NCI-H1105 treated with DMSO at 0.1 percent for 48 hours (cell line): Measurements from ENCODE around the gene MVP.
A peak's percentile ranks its signal among the peaks of the same experiment; 100 is the strongest.
"Not testable (repeated sequence)": the region's sequence is repeated elsewhere in the genome, so short reads cannot be mapped to it uniquely, and the experiment has no call there.

Experiments
- DNase-seq: peaks from one replicate; lab custom pipeline; 2025; lab: John Stamatoyannopoulos, UW

Gene MVP

GRCh38 chr16:29815793-29816693 is 4.2 kb upstream of the MVP start, which contains the start of gene PAGR1:
Gene PAGR1 (plus strand): TSS chr16:29816152. CDS start chr16:29816526, 374 bp downstream.
- DNase-seq: peak; percentile 99

- peak; percentile 30 for DNase-seq
Measured at GRCh38 chr16:29816694-29817441, 3.4 kb upstream of the MVP start.

DNA sequence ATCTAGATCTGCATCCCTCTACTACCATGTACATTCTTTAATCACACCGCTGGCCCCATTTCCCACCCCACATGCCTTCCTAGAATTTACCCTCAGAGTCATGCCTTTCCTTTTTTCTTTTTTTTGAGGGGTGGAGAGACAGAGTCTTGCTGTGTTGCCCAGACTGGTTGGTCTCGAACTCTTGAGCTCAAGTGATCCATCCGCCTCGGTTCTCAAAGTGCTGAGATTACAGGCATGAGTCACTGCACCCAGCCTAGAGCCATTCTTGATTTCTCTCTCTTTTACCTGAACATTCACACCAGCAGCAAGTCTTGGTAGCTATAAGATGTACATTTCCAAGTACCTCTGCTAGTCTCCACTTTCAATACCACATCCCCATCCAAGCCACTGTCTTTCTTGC is 2.2 kb upstream of the MVP start:
- DNase-seq: no peak

DNA sequence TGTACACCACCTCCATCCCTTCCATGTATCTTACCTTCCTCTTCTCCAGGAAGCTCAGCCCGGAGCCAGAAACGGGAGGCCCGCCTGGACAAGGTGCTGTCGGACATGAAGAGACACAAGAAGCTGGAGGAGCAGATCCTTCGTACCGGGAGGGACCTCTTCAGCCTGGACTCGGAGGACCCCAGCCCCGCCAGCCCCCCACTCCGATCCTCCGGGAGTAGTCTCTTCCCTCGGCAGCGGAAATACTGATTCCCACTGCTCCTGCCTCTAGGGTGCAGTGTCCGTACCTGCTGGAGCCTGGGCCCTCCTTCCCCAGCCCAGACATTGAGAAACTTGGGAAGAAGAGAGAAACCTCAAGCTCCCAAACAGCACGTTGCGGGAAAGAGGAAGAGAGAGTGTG is 756 bp upstream of the MVP start:
- DNase-seq: no peak

DNA sequence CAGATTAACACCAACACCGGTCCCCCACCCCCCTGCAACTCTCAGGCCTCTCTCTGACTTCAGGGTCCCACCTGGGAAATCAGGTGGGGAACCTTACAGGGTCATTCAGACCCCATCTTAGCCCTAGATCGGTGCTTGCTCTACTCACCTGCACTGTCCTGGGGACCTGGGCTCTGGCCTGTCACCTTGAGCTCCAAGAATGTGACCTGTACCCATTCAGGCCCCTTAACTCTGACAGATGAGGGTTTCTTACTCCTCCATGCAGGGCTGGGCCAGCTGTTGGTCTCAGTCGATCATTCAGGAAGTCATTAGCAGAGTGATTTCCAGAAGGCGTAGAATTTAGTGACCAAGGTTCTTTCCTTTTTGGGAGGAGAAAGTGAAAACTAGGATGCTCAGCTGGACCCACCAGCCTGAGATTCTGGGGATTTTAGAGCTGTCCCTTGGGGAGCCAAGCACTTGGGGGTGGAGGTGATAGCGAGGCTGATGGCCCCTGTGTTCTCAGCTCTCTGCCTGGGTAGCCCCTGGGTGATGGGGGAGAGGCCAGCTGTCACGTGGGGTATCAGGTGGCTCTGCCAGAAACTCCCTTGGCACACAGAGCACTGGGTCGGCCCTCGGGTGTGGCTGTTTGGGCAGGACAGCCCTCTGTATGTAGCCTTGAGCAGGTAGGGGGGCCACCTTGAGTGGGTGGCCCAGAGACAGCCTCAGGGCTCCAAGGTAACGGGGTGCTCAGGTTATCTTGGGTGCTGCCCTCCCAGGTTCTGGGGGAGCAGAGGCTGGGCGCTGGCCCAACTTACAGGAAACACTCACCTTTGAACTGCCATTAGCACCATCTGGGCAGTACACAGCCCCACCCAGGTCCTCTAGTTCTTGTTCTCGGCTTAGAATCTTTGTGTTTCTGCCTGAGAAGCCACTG is 724 bp downstream of the MVP start:
- no peak for DNase-seq

DNA sequence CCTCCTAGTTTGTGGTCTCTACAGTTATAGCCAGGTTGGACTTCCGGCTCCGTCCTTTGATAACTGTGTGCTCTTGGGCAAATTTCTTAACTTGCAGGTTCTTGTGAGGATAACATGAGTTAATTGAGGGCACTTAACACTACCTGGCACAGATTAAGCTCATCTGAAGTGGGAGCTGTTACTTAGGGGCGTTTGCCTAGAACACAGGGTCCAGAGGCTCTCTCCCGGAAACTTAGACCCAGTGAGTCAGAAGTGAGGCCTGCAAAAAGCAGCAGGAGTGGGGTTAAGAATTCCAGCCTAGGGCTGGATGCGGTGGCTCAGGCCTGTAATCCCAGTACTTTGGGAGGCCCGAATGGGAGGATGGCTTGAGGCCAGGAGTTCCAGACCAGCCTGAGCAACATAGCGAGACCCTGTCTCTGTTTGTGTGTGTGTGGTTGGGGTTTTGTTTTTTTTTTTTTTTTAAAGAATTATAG is 1.4 kb downstream of the MVP start:
- DNase-seq: no peak

- DNase-seq: no peak
Measured at GRCh38 chr16:29824589-29825144, 4.4 kb downstream of the MVP start.

- DNase-seq: no peak
Measured at GRCh38 chr16:29825145-29826044, 5.1 kb downstream of the MVP start.

DNA sequence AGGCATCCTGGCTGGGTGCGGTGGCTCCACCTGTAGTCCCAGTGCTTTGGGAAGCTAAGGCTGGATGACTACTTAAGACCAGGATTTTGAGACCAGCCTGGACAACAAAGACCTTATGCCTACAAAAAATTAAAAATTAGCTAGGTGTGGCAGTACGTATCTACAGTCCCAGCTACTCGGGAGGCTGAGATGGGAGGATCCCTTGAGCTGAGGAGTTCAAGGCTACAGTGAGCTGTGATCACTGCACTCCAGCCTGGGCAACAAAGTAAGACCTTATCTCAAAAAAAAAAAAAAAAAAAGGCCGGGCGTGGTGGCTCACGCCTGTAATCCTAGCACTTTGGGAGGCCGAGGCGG is 6.1 kb downstream of the MVP start:
- DNase-seq: no peak

- no peak for DNase-seq
Measured at GRCh38 chr16:29830774-29831173, 10.5 kb downstream of the MVP start.

- no peak for DNase-seq
Measured at GRCh38 chr16:29831490-29831889, 11.2 kb downstream of the MVP start.

GRCh38 chr16:29833219-29833618 is 13.0 kb downstream of the MVP start:
- DNase-seq: not testable (repeated sequence)

DNA sequence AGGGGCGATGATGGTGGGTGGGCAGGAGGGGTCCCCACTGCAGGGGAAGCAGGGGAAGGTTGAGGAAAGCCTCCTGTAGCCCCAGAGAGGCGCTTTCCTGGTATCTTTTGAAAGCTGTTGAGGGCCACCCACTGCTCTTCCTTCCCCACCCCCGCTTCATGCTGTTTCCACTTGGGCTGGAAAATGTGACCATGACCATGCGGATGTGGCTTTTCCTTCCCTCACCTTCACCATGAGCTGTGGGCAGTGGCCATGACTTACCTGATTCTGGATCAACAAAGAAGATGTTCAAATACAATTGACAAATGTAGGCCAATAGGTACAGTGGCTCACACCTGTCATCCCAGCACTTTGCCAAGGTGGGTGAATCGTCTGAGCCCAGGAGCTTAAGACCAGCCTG is 13.8 kb downstream of the MVP start:
- DNase-seq: no peak

DNA sequence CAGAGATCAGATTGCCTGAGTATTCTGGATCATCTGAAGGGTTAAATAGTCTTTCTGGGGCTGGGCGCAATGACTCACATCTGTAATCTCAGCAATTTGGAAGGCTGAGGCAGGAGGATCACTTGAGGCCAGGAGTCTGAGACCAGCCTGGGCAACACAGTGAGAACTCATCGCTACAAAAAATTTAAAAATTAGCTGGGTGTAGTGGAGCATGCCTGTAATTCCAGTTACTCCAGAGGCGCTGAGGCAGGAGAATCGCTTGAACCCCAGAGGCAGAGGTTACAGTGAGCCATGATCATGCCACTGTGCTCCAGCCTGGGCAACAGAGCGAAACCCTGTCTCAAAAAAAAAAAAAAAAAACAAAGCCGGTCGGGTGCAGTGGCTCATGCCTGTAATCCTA is 15.7 kb downstream of the MVP start:
- DNase-seq: no peak

- DNase-seq: no peak
Measured at GRCh38 chr16:29836623-29837022, 16.4 kb downstream of the MVP start.

- no peak for DNase-seq
Measured at GRCh38 chr16:29837841-29838240, 17.6 kb downstream of the MVP start.

DNA sequence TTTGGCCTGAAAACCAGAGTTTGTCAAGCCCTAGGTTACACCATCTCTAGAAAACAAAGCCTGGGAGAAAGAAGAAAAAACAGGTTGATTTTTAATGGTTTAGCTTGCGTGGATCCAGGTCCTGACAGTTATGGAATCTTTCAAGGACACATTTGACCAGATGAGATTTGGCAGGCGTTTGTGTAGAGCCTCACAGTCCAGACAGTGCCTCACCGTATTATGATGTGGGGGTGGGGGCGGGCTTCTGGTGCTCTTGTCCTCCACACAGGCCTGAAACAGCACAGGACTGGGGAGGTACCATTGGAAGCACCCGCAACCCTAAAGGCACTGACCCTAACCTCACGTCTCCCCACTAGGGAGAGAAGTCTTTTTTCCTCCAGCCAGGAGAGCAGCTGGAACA is 19.6 kb downstream of the MVP start:
- DNase-seq: no peak

DNA sequence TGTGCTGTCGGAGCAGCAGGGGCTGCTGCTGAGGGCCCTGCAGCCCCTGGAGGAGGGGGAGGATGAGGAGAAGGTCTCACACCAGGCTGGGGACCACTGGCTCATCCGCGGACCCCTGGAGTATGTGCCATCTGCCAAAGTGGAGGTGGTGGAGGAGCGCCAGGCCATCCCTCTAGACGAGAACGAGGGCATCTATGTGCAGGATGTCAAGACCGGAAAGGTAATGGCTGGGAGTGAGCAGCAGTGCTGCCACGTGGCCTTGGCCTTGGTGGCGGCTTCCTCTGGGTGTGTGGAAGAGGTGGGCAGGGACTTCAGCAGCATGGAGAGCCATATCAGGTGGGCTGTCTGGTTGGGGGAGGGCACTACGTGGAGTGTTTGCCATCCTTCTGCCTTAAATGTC is 20.0 kb downstream of the MVP start:
- DNase-seq: no peak

GRCh38 chr16:29841631-29842030 is 21.4 kb downstream of the MVP start:
- no peak for DNase-seq

GRCh38 chr16:29842732-29843346 is 22.6 kb downstream of the MVP start:
- no peak for DNase-seq
